SK-N-SH treated with all-trans-retinoic acid at 6 μM for 48 hours (cell line): Measurements from ENCODE around the gene TRIOBP.

ENCODE experiments used
- ARNTL ChIP-seq: fragments of 450-650 bp; formaldehyde crosslinking; IDR thresholded peaks from 2 replicates; pipeline ENCODE4 v1.5.0; 2020; ENCODE audit warnings: low read depth, mild to moderate bottlenecking, moderate library complexity, borderline replicate concordance
- ZFP30 ChIP-seq: fragments of 450-650 bp; formaldehyde crosslinking; IDR thresholded peaks from 2 replicates; pipeline ENCODE4 v1.5.0; 2022; ENCODE audit warnings: mild to moderate bottlenecking, moderate library complexity
- TF ChIP-seq, protein P1 (sequence below): fragments of 250-450 bp; sonication (Bioruptor Pico); IDR thresholded peaks from 2 replicates; pipeline ENCODE4 v1.5.0; 2020; ENCODE audit warnings: mild to moderate bottlenecking, moderate library complexity

- TF ChIP-seq, protein P1, sequence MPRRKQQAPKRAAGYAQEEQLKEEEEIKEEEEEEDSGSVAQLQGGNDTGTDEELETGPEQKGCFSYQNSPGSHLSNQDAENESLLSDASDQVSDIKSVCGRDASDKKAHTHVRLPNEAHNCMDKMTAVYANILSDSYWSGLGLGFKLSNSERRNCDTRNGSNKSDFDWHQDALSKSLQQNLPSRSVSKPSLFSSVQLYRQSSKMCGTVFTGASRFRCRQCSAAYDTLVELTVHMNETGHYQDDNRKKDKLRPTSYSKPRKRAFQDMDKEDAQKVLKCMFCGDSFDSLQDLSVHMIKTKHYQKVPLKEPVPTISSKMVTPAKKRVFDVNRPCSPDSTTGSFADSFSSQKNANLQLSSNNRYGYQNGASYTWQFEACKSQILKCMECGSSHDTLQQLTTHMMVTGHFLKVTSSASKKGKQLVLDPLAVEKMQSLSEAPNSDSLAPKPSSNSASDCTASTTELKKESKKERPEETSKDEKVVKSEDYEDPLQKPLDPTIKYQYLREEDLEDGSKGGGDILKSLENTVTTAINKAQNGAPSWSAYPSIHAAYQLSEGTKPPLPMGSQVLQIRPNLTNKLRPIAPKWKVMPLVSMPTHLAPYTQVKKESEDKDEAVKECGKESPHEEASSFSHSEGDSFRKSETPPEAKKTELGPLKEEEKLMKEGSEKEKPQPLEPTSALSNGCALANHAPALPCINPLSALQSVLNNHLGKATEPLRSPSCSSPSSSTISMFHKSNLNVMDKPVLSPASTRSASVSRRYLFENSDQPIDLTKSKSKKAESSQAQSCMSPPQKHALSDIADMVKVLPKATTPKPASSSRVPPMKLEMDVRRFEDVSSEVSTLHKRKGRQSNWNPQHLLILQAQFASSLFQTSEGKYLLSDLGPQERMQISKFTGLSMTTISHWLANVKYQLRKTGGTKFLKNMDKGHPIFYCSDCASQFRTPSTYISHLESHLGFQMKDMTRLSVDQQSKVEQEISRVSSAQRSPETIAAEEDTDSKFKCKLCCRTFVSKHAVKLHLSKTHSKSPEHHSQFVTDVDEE = no peak
- no peak for TF ChIP-seq ARNTL (CRISPR knock-in tag)
- TF ChIP-seq ZFP30 = no peak
Observed at GRCh38 chr22:37659066-37659896, 37.6 kb upstream of the TRIOBP start.
